Activated CD8-positive, alpha-beta memory T cell treated with anti-CD3 and anti-CD28 coated beads for 24 hours (primary cell): Measurements from ENCODE around the gene PCDHGC3.
"Not testable (repeated sequence)": the region's sequence is repeated elsewhere in the genome, so short reads cannot be mapped to it uniquely, and the experiment has no call there.

Source experiments
- DNase-seq: peaks from one replicate; pipeline ENCODE4 v3.0.0-alpha.2; 2020

The PCDHGC3 gene

DNA sequence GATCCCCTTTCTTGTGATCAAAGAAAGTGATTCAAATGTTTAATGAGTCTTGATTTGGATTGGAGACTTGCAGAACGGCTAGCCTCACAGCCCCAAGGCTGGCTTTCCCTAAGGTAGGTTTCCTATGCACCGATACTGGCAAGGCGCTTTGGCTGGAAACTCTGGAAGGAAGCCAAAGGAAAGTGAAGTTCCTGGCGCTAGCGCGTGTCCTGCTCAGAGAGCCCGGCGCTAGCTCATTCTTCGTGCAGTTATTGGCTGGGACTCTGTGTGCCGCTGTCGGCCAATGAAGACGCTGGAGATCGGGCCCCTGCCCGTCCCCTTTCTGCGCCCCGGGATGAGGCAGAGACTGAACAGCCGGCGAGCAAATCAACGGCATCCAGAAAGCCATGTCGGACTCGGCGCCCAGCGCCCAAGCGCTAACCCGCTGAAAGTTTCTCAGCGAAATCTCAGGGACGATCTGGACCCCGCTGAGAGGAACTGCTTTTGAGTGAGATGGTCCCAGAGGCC is at the start of gene PCDHGC3:
Gene PCDHGC3 (plus strand): TSS at position 342 of the 507 bp plus-strand sequence. CDS start 151 bp downstream, at position 493.
- peak; percentile 69 for DNase-seq

DNA sequence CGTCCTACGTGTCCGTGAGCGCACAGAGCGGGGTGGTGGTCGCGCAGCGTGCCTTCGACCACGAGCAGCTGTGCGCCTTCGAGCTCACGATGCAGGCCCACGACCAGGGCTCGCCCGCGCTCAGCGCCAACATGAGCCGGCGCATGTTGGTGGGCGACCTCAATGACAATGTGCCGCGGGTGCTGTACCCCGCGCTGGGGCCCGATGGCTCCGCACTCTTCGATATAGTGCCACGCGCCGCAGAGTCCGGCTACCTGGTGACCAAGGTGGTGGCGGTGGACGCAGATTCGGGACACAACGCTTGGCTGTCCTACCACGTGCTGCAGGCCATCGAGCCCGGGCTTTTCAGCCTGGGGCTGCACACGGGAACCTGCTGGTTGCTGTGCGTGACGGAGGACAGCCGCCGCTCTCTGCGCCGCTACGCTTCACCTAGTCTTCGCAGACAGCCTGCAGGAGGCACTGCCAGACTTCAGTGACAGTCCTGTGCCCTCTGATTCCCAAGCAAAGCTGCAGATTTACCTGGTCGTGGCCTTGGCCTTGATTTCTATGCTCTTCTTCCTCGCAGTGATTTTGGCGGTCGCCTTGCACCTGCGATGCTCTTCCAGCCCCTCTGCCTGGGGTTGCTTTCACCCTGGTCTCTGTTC is 47.9 kb upstream of the PCDHGC3 start:
- no peak for DNase-seq

DNA sequence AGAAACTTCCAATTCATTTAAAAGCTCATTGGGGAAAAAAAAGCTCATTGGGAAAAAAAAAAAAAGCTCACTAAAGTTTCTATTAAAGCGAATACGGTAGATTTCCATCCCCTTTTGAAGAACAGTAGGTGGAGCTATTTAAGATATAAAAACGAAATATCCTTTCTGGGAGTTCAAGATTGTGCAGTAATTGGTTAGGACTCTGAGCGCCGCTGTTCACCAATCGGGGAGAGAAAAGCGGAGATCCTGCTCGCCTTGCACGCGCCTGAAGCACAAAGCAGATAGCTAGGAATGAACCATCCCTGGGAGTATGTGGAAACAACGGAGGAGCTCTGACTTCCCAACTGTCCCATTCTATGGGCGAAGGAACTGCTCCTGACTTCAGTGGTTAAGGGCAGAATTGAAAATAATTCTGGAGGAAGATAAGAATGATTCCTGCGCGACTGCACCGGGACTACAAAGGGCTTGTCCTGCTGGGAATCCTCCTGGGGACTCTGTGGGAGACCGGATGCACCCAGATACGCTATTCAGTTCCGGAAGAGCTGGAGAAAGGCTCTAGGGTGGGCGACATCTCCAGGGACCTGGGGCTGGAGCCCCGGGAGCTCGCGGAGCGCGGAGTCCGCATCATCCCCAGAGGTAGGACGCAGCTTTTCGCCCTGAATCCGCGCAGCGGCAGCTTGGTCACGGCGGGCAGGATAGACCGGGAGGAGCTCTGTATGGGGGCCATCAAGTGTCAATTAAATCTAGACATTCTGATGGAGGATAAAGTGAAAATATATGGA is 45.2 kb upstream of the PCDHGC3 start, which contains the start of gene PCDHGA12:
Gene PCDHGA12 (plus strand): TSS at position 176 of the 782 bp plus-strand sequence. CDS start 253 bp downstream, at position 429.
- no peak for DNase-seq

DNA sequence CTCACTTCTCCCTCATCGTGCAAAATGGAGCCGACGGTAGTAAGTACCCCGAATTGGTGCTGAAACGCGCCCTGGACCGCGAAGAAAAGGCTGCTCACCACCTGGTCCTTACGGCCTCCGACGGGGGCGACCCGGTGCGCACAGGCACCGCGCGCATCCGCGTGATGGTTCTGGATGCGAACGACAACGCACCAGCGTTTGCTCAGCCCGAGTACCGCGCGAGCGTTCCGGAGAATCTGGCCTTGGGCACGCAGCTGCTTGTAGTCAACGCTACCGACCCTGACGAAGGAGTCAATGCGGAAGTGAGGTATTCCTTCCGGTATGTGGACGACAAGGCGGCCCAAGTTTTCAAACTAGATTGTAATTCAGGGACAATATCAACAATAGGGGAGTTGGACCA is 44.5 kb upstream of the PCDHGC3 start:
- no peak for DNase-seq

DNA sequence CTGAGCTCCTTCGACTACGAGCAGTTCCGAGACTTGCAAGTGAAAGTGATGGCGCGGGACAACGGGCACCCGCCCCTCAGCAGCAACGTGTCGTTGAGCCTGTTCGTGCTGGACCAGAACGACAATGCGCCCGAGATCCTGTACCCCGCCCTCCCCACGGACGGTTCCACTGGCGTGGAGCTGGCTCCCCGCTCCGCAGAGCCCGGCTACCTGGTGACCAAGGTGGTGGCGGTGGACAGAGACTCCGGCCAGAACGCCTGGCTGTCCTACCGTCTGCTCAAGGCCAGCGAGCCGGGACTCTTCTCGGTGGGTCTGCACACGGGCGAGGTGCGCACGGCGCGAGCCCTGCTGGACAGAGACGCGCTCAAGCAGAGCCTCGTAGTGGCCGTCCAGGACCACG is 43.5 kb upstream of the PCDHGC3 start:
- not testable (repeated sequence) for DNase-seq

DNA sequence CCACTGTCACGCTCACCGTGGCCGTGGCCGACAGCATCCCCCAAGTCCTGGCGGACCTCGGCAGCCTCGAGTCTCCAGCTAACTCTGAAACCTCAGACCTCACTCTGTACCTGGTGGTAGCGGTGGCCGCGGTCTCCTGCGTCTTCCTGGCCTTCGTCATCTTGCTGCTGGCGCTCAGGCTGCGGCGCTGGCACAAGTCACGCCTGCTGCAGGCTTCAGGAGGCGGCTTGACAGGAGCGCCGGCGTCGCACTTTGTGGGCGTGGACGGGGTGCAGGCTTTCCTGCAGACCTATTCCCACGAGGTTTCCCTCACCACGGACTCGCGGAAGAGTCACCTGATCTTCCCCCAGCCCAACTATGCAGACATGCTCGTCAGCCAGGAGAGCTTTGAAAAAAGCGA is 43.0 kb upstream of the PCDHGC3 start:
- DNase-seq: not testable (repeated sequence)

DNA sequence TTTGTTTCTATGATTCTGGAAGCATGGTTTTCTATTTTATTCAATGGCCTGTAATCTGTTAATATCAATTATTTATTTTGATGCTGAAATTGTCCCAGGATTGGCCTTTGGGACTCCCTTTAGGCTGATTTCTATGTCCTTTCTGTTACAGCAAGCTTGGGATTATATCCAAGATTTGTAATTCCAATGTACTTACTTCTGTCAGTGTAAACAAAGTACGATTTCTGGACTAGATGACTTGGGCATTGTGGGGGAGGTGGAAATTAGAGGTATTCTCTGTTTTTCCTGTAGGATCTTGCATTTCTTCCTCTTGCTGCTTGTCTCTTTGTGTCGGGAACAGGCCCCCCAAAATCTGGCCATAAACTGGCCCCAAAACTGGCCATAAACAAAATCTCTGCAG is 41.8 kb upstream of the PCDHGC3 start:
- DNase-seq: no peak

DNA sequence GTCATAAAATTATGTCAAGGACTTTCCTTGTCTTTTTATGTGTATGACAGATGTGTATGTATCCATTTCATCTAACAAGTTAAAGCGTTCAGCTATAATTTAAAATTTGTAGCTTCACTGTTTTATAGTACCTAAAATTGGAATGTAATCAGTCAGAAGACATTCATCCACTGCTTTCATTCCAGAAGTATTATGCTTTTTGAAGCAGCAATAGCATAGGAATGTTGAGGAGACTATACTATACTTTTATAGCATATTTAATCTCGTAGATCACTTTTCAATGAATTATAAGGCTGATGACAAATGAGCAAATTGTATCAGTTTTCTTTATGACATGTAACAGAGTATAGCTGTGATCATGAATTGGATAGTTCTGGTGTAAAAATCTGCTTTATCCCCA is 38.5 kb upstream of the PCDHGC3 start:
- DNase-seq: no peak

DNA sequence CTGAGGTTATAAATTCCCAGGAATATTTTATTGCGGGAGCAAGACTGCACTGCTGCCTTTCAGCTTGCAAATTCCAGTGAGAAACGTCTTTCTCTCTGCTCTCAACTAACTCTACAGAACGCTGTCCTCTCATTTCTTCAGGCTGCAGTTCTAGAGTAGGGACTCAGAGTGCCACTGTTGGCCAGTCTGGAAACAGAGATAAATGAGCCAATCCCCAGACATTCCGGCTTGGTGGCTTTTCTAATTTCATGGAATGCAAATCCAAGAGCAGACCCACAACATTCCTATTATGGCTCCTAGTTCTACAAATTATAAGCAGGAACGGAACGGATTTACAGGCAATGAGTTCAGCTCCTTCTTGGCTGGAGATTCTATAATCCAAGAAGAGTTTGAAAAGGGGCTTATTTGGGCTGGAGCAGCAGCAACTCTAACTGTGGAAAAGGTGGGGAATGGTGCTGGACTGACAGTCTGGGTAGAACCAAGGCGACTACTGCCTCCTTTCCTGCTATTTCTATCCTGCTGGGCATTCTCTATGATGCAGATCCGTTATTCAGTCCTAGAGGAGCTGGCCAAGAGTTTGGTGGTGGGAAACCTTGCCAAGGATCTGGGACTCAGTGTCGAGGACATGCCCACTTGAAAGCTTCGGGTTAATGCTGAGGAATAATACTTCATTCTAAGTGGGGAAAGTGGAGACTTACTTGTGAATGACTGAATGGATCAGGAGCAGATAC is 36.2 kb upstream of the PCDHGC3 start:
- DNase-seq: no peak

DNA sequence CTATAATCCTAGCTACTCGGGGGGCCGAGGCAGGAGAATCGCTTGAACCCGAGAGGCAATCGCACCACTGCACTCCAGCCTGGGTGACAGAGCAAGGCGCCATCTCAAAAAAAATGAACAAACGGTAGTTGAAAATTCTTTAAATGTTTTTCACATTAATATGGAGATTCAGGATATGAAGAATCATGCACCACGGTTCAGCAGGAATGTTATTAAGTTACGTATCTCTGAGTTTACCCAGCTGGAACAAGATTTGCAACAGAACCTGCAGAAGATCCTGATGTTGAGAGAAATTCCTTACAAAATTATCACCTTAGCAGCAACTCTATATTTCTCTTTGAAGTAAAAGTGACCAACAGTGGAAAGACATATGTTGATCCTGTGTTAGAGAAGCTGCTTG is 35.4 kb upstream of the PCDHGC3 start:
- no peak for DNase-seq

DNA sequence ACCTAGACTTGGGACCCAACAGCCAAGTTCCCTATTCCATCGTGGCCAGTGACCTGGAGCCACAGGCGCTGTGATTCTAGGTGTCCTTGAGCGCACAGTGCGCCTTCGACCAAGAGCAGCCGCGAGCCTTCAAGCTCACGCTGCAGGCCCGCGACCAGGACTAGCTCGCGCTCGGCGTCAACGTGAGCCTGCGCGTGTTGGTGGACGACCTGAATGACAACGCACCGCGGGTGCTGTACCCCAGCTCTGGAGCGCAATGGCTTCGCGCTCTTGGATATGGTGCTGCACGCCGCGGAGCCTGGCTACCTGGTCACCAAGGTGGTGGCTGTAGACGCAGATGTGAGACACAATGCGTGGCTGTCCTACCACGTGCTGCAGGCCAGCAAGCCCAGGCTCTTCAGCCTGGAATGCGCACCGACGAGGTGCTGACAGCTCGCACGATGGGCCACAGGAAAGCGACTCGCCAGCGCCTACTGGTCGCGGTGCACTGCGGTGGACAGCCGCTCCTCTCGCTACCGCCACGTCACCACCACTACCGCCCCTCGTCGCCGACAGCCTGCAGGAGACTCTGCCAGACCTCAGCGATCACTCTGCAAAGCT is 34.1 kb upstream of the PCDHGC3 start:
- no peak for DNase-seq

DNA sequence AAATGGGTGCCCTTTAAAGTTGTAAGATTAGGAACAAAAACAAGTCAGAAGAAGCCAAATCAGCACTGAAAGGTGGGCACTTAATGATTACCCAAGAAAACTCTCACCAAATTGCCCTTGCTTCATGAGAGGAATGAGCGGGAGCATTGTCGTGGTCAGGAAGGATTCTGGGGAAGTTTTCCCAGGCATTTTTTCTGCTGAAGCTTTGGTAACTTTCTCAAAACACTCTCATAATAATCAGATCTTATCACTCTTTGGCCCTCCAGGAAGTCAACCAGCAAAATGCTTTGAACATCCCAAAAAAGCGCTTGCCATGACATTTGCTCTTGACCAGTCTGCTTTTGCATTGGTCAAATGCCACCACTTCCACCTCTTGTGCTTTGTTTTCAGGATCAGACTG is 10.4 kb upstream of the PCDHGC3 start:
- DNase-seq: no peak

DNA sequence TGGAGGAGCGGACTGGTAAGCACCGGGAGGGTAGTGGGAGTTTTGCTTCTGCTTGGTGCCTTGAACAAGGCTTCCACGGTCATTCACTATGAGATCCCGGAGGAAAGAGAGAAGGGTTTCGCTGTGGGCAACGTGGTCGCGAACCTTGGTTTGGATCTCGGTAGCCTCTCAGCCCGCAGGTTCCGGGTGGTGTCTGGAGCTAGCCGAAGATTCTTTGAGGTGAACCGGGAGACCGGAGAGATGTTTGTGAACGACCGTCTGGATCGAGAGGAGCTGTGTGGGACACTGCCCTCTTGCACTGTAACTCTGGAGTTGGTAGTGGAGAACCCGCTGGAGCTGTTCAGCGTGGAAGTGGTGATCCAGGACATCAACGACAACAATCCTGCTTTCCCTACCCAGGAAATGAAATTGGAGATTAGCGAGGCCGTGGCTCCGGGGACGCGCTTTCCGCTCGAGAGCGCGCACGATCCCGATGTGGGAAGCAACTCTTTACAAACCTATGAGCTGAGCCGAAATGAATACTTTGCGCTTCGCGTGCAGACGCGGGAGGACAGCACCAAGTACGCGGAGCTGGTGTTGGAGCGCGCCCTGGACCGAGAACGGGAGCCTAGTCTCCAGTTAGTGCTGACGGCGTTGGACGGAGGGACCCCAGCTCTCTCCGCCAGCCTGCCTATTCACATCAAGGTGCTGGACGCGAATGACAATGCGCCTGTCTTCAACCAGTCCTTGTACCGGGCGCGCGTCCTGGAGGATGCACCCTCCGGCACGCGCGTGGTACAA is 556 bp downstream of the PCDHGC3 start:
- DNase-seq: no peak

DNA sequence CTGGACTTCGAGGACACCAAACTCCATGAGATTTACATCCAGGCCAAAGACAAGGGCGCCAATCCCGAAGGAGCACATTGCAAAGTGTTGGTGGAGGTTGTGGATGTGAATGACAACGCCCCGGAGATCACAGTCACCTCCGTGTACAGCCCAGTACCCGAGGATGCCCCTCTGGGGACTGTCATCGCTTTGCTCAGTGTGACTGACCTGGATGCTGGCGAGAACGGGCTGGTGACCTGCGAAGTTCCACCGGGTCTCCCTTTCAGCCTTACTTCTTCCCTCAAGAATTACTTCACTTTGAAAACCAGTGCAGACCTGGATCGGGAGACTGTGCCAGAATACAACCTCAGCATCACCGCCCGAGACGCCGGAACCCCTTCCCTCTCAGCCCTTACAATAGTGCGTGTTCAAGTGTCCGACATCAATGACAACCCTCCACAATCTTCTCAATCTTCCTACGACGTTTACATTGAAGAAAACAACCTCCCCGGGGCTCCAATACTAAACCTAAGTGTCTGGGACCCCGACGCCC is 1.3 kb downstream of the PCDHGC3 start:
- no peak for DNase-seq

DNA sequence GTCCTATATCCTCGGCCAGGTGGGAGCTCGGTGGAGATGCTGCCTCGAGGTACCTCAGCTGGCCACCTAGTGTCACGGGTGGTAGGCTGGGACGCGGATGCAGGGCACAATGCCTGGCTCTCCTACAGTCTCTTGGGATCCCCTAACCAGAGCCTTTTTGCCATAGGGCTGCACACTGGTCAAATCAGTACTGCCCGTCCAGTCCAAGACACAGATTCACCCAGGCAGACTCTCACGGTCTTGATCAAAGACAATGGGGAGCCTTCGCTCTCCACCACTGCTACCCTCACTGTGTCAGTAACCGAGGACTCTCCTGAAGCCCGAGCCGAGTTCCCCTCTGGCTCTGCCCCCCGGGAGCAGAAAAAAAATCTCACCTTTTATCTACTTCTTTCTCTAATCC is 2.0 kb downstream of the PCDHGC3 start:
- no peak for DNase-seq

DNA sequence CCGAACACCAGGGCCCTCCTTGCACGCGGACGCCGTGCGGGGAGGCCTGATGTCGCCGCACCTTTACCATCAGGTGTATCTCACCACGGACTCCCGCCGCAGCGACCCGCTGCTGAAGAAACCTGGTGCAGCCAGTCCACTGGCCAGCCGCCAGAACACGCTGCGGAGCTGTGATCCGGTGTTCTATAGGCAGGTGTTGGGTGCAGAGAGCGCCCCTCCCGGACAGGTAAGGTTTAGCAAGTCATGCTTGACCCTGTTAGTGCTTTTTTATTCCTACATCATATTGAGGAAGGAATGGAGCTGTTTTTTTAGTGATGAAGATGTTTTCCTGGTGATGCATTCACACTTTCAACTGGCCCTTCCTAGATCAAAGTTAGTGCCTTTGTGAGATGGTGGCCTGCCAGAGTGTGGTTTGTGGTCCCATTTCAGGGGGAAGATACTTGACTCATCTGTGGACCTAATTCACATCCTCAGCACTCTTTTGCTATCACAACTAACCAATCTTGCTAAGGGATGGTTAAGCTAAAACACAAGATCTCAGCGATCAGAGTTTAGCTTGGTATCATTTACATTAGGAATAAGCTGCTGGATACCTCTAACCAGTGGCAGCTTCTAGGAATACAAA is 2.7 kb downstream of the PCDHGC3 start:
- no peak for DNase-seq

DNA sequence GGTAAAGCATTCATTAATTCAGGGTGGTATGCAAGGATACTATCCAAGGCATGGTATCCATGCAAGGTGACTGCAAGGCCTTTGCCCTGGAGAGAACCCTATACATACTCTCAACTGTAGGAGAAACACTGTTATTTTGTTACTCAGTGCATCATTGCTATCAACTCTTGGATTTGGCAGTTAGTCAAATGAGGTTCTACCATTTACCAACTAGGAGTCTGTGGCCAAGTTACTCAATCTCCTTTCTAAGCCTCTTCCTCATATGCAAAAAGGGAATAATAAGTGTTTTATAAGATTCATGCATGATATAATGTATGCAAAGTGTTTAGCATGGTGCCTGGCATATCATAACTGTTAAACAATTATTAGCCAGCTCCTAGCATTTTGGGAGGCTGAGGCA is 4.0 kb downstream of the PCDHGC3 start:
- DNase-seq: no peak

DNA sequence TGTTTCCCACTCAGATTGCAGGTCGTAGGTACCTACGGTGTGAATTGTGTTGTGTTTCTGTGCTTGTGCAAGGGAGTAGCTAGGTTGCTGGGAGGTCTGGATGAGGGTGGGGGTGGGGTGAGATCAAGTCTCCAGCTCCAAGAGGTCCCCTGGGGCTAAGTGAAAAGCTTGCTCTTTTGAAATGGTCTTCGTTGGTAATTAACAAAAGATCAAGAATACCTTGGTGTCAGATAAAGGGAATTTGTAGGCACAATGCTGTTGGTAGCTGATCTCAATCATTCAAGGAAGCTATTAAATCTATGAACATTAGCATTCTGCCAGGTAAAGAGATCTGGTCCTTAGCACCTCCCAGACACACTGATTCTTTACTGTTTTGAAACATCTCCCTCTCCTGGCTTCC is 8.1 kb downstream of the PCDHGC3 start:
- DNase-seq: no peak

DNA sequence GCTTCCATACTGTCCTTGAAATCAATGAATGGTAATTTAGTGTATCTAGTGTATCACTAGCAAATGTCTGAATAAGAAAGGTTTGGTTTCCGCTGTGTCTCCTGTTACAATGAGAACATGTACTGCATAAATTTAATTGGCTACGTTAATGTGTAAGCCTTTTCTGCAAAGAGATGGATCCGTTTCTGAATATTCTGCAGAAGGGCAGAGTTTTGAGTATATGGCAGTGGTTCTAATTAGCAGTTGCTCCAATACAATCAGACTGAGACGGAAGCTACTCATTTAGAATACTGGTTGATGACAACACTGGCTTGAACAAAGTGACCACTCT is 8.5 kb downstream of the PCDHGC3 start:
- DNase-seq: no peak

DNA sequence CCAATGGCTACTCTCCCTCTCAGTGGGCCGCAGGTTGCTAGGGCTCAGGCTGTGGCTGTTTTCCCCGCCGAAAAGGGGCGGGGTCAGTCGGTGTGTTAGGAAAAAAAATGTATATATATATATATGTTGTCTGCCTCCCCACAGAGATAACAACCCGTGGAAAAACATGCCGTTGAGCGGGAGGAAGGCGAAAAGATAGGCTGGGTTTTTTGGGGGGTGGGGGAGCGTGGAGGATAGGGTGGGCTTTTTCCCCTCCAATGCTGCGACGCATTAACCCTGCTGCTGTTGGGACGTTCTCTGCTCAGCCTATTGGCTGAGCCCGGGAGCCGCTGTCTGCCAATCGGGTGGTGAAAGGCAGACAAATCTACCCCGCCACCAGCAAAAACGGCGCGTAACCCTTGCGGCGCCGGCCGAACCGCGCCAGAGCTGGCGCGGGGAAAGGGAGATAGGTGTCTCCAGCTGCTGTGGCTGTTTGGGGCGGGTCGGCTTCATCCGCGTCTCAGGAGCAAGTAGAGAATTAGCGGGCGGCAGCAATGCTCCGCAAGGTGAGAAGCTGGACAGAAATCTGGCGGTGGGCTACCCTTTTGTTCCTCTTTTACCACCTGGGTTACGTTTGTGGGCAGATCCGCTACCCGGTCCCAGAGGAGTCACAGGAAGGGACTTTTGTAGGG is 9.0 kb downstream of the PCDHGC3 start, which contains the start of gene PCDHGC4:
Gene PCDHGC4 (plus strand): TSS at position 390 of the 671 bp plus-strand sequence. CDS start 144 bp downstream, at position 534.
- DNase-seq: peak; percentile 53
